Fibroblast of peridontal ligament (primary cell): ENCODE data around the gene MAPKAPK3.
"Not testable (repeated sequence)": the region's sequence is repeated elsewhere in the genome, so short reads cannot be mapped to it uniquely, and the experiment has no call there.

Experiments used
- DNase-seq: peaks from one replicate; pipeline ENCODE4 v3.0.0-alpha.2; 2010; ENCODE audit errors: extremely low read depth

MAPKAPK3 gene

GRCh38 chr3:50656417-50657195 is 39.7 kb downstream of the MAPKAPK3 start:
- no peak for DNase-seq

- no peak for DNase-seq
These were observed 40.5 kb downstream of the MAPKAPK3 start for GRCh38 chr3:50657407-50657806.

- DNase-seq, result no peak
These were observed 40.9 kb downstream of the MAPKAPK3 start for GRCh38 chr3:50657816-50658215.

GRCh38 chr3:50658416-50658815 is 41.5 kb downstream of the MAPKAPK3 start:
- DNase-seq, result no peak

GRCh38 chr3:50658831-50659230 is 41.9 kb downstream of the MAPKAPK3 start:
- DNase-seq, result no peak

- no peak for DNase-seq
These were observed 43.4 kb downstream of the MAPKAPK3 start for GRCh38 chr3:50660386-50660785.

GRCh38 chr3:50661321-50661837 is 44.4 kb downstream of the MAPKAPK3 start:
- DNase-seq, result no peak

- DNase-seq, result no peak
These were observed 45.5 kb downstream of the MAPKAPK3 start for GRCh38 chr3:50662408-50662807.

- DNase-seq, result no peak
These were observed 48.3 kb downstream of the MAPKAPK3 start for GRCh38 chr3:50665081-50665840.

GRCh38 chr3:50665841-50666115 is 48.8 kb downstream of the MAPKAPK3 start:
- not testable (repeated sequence) for DNase-seq

- no peak for DNase-seq
These were observed 49.9 kb downstream of the MAPKAPK3 start for GRCh38 chr3:50666837-50667236.

- DNase-seq, result peak; percentile 83
These were observed 54.4 kb downstream of the MAPKAPK3 start for GRCh38 chr3:50671331-50671730.

- DNase-seq, result no peak
These were observed 55.7 kb downstream of the MAPKAPK3 start for GRCh38 chr3:50672656-50673055.

GRCh38 chr3:50673931-50674330 is 57.0 kb downstream of the MAPKAPK3 start:
- no peak for DNase-seq

GRCh38 chr3:50674349-50675178 is 57.6 kb downstream of the MAPKAPK3 start, which contains the start of gene DOCK3:
Gene DOCK3 (plus strand): TSS chr3:50674927. CDS start chr3:50675264, 337 bp downstream.
- peak; percentile 19 for DNase-seq

- no peak for DNase-seq
These were observed 58.5 kb downstream of the MAPKAPK3 start for GRCh38 chr3:50675179-50676030.

GRCh38 chr3:50676031-50676705 is 59.2 kb downstream of the MAPKAPK3 start:
- no peak for DNase-seq

- no peak for DNase-seq
These were observed 70.3 kb downstream of the MAPKAPK3 start for GRCh38 chr3:50687127-50687751.

- DNase-seq, result no peak
These were observed 71.0 kb downstream of the MAPKAPK3 start for GRCh38 chr3:50687916-50688315.

- DNase-seq, result not testable (repeated sequence)
These were observed 71.7 kb downstream of the MAPKAPK3 start for GRCh38 chr3:50688602-50689001.
